Erythroblast (primary cell): ENCODE results near the gene RNF121.

ENCODE experiments used
- GATA1 ChIP-seq: IDR thresholded peaks from 2 replicates; pipeline ENCODE4 v1.6.1; 2011; ENCODE audit warnings: low read depth, mild to moderate bottlenecking, control low read depth, low read length, moderate library complexity
- POLR2A ChIP-seq: IDR thresholded peaks from 2 replicates; pipeline ENCODE4 v1.6.1; 2011; ENCODE audit warnings: mild to moderate bottlenecking, low read length

- TF ChIP-seq POLR2A, result no peak
- TF ChIP-seq GATA1, result no peak
These were observed 85.2 kb downstream of the RNF121 start for GRCh38 chr11:72013765-72014711.
